ENCODE data around the gene GPT2.
A peak's percentile ranks its signal among the peaks of the same experiment; 100 is the strongest.

The GPT2 gene

GRCh38 chr16:46968063-46968435 lies 83.9 kb downstream of the GPT2 start:
- Histone ChIP-seq H3K9me3 (ENCODE audit: control insufficient read depth in 1 of 2, low read length in 2 of 2) (no peaks in the 10 kb centered on the region), H3K4me3 (ENCODE audit: low read depth in 1 of 2, low read length in 2 of 2) (no peak overlapping the region), H3K4me1 (ENCODE audit: control insufficient read depth in 1 of 2, insufficient read depth in 2 of 2, low read length in 2 of 2) (peaks cover 11 to 13% of the 10 kb centered on the region in 2 donors), H3K27me3 (ENCODE audit: control insufficient read depth in 1 of 2, insufficient read depth in 2 of 2, low read length in 2 of 2) (no peaks in the 10 kb centered on the region), H3K27ac (ENCODE audit: low read depth, low read length) (no peak overlapping the region), H3K9ac (ENCODE audit: low read depth in 1 of 2, low read length in 2 of 2) (no peak overlapping the region), H3K36me3 (ENCODE audit: control insufficient read depth in 1 of 2, insufficient read depth in 2 of 2, low read length in 2 of 2) (peaks cover 29 to 76% of the 10 kb centered on the region in 2 donors)

GRCh38 chr16:46970089-46970488 lies 85.9 kb downstream of the GPT2 start:
- H3K27me3 ChIP-seq (ENCODE audit: control insufficient read depth in 1 of 2, insufficient read depth in 2 of 2, low read length in 2 of 2) = no peaks in the 10 kb centered on the region
- H3K9ac ChIP-seq (ENCODE audit: low read depth in 1 of 2, low read length in 2 of 2) = no peak overlapping the region
- H3K4me1 ChIP-seq (ENCODE audit: control insufficient read depth in 1 of 2, insufficient read depth in 2 of 2, low read length in 2 of 2) = peaks cover 20 to 21% of the 10 kb centered on the region in 2 donors
- H3K4me3 ChIP-seq (ENCODE audit: low read depth in 1 of 2, low read length in 2 of 2) = no peak overlapping the region
- H3K27ac ChIP-seq (ENCODE audit: low read depth, low read length) = no peak overlapping the region
- peaks cover 18 to 56% of the 10 kb centered on the region in 2 donors for H3K36me3 ChIP-seq (ENCODE audit: control insufficient read depth in 1 of 2, insufficient read depth in 2 of 2, low read length in 2 of 2)
- no peaks in the 10 kb centered on the region for H3K9me3 ChIP-seq (ENCODE audit: control insufficient read depth in 1 of 2, low read length in 2 of 2)

GRCh38 chr16:46971271-46971670 lies 87.1 kb downstream of the GPT2 start:
- Histone ChIP-seq H3K36me3 (ENCODE audit: control insufficient read depth in 1 of 2, insufficient read depth in 2 of 2, low read length in 2 of 2) (peaks cover 14 to 45% of the 10 kb centered on the region in 2 donors), H3K9me3 (ENCODE audit: control insufficient read depth in 1 of 2, low read length in 2 of 2) (no peaks in the 10 kb centered on the region), H3K27ac (ENCODE audit: low read depth, low read length) (no peak overlapping the region), H3K27me3 (ENCODE audit: control insufficient read depth in 1 of 2, insufficient read depth in 2 of 2, low read length in 2 of 2) (no peaks in the 10 kb centered on the region), H3K4me1 (ENCODE audit: control insufficient read depth in 1 of 2, insufficient read depth in 2 of 2, low read length in 2 of 2) (peaks cover 20 to 21% of the 10 kb centered on the region in 2 donors), H3K4me3 (ENCODE audit: low read depth in 1 of 2, low read length in 2 of 2) (no peak overlapping the region), H3K9ac (ENCODE audit: low read depth in 1 of 2, low read length in 2 of 2) (no peak overlapping the region)

- no peaks in the 10 kb centered on the region for H3K27me3 ChIP-seq (ENCODE audit: control insufficient read depth in 1 of 2, insufficient read depth in 2 of 2, low read length in 2 of 2)
- peaks cover 20 to 28% of the 10 kb centered on the region in 2 donors for H3K4me1 ChIP-seq (ENCODE audit: control insufficient read depth in 1 of 2, insufficient read depth in 2 of 2, low read length in 2 of 2)
- peaks cover 9 to 31% of the 10 kb centered on the region in 2 donors for H3K36me3 ChIP-seq (ENCODE audit: control insufficient read depth in 1 of 2, insufficient read depth in 2 of 2, low read length in 2 of 2)
- H3K9ac ChIP-seq (ENCODE audit: low read depth in 1 of 2, low read length in 2 of 2) = peak overlapping the region; percentile 33 to 62
- peak overlapping the region; percentile 69 to 73 for H3K4me3 ChIP-seq (ENCODE audit: low read depth in 1 of 2, low read length in 2 of 2)
- peak overlapping the region; percentile 94 for H3K27ac ChIP-seq (ENCODE audit: low read depth, low read length)
- no peaks in the 10 kb centered on the region for H3K9me3 ChIP-seq (ENCODE audit: control insufficient read depth in 1 of 2, low read length in 2 of 2)
Observed at GRCh38 chr16:46972429-46973206, 88.5 kb downstream of the GPT2 start.

- Histone ChIP-seq H3K27ac (ENCODE audit: low read depth, low read length) (peak within 1 kb of the TSS; percentile 94), H3K4me3 (ENCODE audit: low read depth in 1 of 2, low read length in 2 of 2) (peak within 1 kb of the TSS; percentile 69 to 73), H3K4me1 (ENCODE audit: control insufficient read depth in 1 of 2, insufficient read depth in 2 of 2, low read length in 2 of 2) (peaks cover 20 to 28% of the 10 kb centered on the region in 2 donors), H3K9me3 (ENCODE audit: control insufficient read depth in 1 of 2, low read length in 2 of 2) (no peaks in the 10 kb centered on the region), H3K9ac (ENCODE audit: low read depth in 1 of 2, low read length in 2 of 2) (peak within 1 kb of the TSS; percentile 33 to 62), H3K36me3 (ENCODE audit: control insufficient read depth in 1 of 2, insufficient read depth in 2 of 2, low read length in 2 of 2) (peaks cover 9 to 23% of the 10 kb centered on the region in 2 donors), H3K27me3 (ENCODE audit: control insufficient read depth in 1 of 2, insufficient read depth in 2 of 2, low read length in 2 of 2) (no peaks in the 10 kb centered on the region)
Observed at GRCh38 chr16:46973207-46973995, 89.2 kb downstream of the GPT2 start, which contains the start of gene DNAJA2. Gene DNAJA2 (minus strand): TSS chr16:46973674. CDS start chr16:46973572, 102 bp downstream.

- Histone ChIP-seq H3K27me3 (ENCODE audit: control insufficient read depth in 1 of 2, insufficient read depth in 2 of 2, low read length in 2 of 2) (no peaks in the 10 kb centered on the region), H3K4me3 (ENCODE audit: low read depth in 1 of 2, low read length in 2 of 2) (peak overlapping the region; percentile 69 to 73), H3K27ac (ENCODE audit: low read depth, low read length) (peak overlapping the region; percentile 94), H3K9me3 (ENCODE audit: control insufficient read depth in 1 of 2, low read length in 2 of 2) (no peaks in the 10 kb centered on the region), H3K4me1 (ENCODE audit: control insufficient read depth in 1 of 2, insufficient read depth in 2 of 2, low read length in 2 of 2) (peaks cover 20 to 28% of the 10 kb centered on the region in 2 donors), H3K9ac (ENCODE audit: low read depth in 1 of 2, low read length in 2 of 2) (peak overlapping the region; percentile 33 to 62), H3K36me3 (ENCODE audit: control insufficient read depth in 1 of 2, insufficient read depth in 2 of 2, low read length in 2 of 2) (peaks cover 6 to 18% of the 10 kb centered on the region in 2 donors)
Observed at GRCh38 chr16:46973996-46974324, 89.8 kb downstream of the GPT2 start.

GRCh38 chr16:46974352-46974751 lies 90.2 kb downstream of the GPT2 start:
- no peaks in the 10 kb centered on the region for H3K9me3 ChIP-seq (ENCODE audit: control insufficient read depth in 1 of 2, low read length in 2 of 2)
- H3K4me1 ChIP-seq (ENCODE audit: control insufficient read depth in 1 of 2, insufficient read depth in 2 of 2, low read length in 2 of 2) = peaks cover 20 to 27% of the 10 kb centered on the region in 2 donors
- H3K36me3 ChIP-seq (ENCODE audit: control insufficient read depth in 1 of 2, insufficient read depth in 2 of 2, low read length in 2 of 2) = peaks cover 2 to 14% of the 10 kb centered on the region in 2 donors
- H3K27me3 ChIP-seq (ENCODE audit: control insufficient read depth in 1 of 2, insufficient read depth in 2 of 2, low read length in 2 of 2) = no peaks in the 10 kb centered on the region
- peak overlapping the region; percentile 69 to 73 for H3K4me3 ChIP-seq (ENCODE audit: low read depth in 1 of 2, low read length in 2 of 2)
- no peak overlapping the region for H3K27ac ChIP-seq (ENCODE audit: low read depth, low read length)
- H3K9ac ChIP-seq (ENCODE audit: low read depth in 1 of 2, low read length in 2 of 2) = peak overlapping the region; percentile 33 to 62

GRCh38 chr16:46975165-46975564 lies 91.0 kb downstream of the GPT2 start:
- Histone ChIP-seq H3K27ac (ENCODE audit: low read depth, low read length) (no peak overlapping the region), H3K9me3 (ENCODE audit: control insufficient read depth in 1 of 2, low read length in 2 of 2) (no peaks in the 10 kb centered on the region), H3K36me3 (ENCODE audit: control insufficient read depth in 1 of 2, insufficient read depth in 2 of 2, low read length in 2 of 2) (peaks cover 0 to 7% of the 10 kb centered on the region in 2 donors), H3K9ac (ENCODE audit: low read depth in 1 of 2, low read length in 2 of 2) (no peak overlapping the region), H3K27me3 (ENCODE audit: control insufficient read depth in 1 of 2, insufficient read depth in 2 of 2, low read length in 2 of 2) (no peaks in the 10 kb centered on the region), H3K4me3 (ENCODE audit: low read depth in 1 of 2, low read length in 2 of 2) (no peak overlapping the region), H3K4me1 (ENCODE audit: control insufficient read depth in 1 of 2, insufficient read depth in 2 of 2, low read length in 2 of 2) (peaks cover 20 to 23% of the 10 kb centered on the region in 2 donors)

- Histone ChIP-seq H3K4me1 (ENCODE audit: control insufficient read depth in 1 of 2, insufficient read depth in 2 of 2, low read length in 2 of 2) (peaks cover 20 to 23% of the 10 kb centered on the region in 2 donors), H3K9ac (ENCODE audit: low read depth in 1 of 2, low read length in 2 of 2) (no peak overlapping the region), H3K9me3 (ENCODE audit: control insufficient read depth in 1 of 2, low read length in 2 of 2) (no peaks in the 10 kb centered on the region), H3K27ac (ENCODE audit: low read depth, low read length) (no peak overlapping the region), H3K27me3 (ENCODE audit: control insufficient read depth in 1 of 2, insufficient read depth in 2 of 2, low read length in 2 of 2) (no peaks in the 10 kb centered on the region), H3K4me3 (ENCODE audit: low read depth in 1 of 2, low read length in 2 of 2) (no peak overlapping the region), H3K36me3 (ENCODE audit: control insufficient read depth in 1 of 2, insufficient read depth in 2 of 2, low read length in 2 of 2) (peaks cover 0 to 4% of the 10 kb centered on the region in 2 donors)
Observed at GRCh38 chr16:46975908-46976470, 91.8 kb downstream of the GPT2 start.

GRCh38 chr16:46976550-46976949 lies 92.4 kb downstream of the GPT2 start:
- no peaks in the 10 kb centered on the region for H3K36me3 ChIP-seq (ENCODE audit: control insufficient read depth in 1 of 2, insufficient read depth in 2 of 2, low read length in 2 of 2)
- H3K27me3 ChIP-seq (ENCODE audit: control insufficient read depth in 1 of 2, insufficient read depth in 2 of 2, low read length in 2 of 2) = no peaks in the 10 kb centered on the region
- H3K4me3 ChIP-seq (ENCODE audit: low read depth in 1 of 2, low read length in 2 of 2) = no peak overlapping the region
- H3K9me3 ChIP-seq (ENCODE audit: control insufficient read depth in 1 of 2, low read length in 2 of 2) = no peaks in the 10 kb centered on the region
- no peak overlapping the region for H3K9ac ChIP-seq (ENCODE audit: low read depth in 1 of 2, low read length in 2 of 2)
- peaks cover 20 to 23% of the 10 kb centered on the region in 2 donors for H3K4me1 ChIP-seq (ENCODE audit: control insufficient read depth in 1 of 2, insufficient read depth in 2 of 2, low read length in 2 of 2)
- H3K27ac ChIP-seq (ENCODE audit: low read depth, low read length) = no peak overlapping the region

Data from duodenal mucosa (tissue), 2 donors.